Measurements from ENCODE around the gene BRD3.

- no peak for TF ChIP-seq CTCF (IDR thresholded peaks at IDR 0.05)
- no peak for TF ChIP-seq POLR2AphosphoS5 (IDR thresholded peaks at IDR 0.05)
- no peak for TF ChIP-seq EP300 (IDR thresholded peaks at IDR 0.05)
- no peak for TF ChIP-seq POLR2A (IDR thresholded peaks at IDR 0.05)
These were observed 26.2 kb downstream of the BRD3 start for GRCh38 chr9:134041649-134041962.
